Suppressor macrophage treated with lipopolysaccharide for 4 hours (primary cell): ENCODE measurements around the gene PKHD1.

Experiments used
- DNase-seq: peaks from one replicate; pipeline ENCODE4 v3.0.0-alpha.2; 2020

Gene PKHD1, protein sequence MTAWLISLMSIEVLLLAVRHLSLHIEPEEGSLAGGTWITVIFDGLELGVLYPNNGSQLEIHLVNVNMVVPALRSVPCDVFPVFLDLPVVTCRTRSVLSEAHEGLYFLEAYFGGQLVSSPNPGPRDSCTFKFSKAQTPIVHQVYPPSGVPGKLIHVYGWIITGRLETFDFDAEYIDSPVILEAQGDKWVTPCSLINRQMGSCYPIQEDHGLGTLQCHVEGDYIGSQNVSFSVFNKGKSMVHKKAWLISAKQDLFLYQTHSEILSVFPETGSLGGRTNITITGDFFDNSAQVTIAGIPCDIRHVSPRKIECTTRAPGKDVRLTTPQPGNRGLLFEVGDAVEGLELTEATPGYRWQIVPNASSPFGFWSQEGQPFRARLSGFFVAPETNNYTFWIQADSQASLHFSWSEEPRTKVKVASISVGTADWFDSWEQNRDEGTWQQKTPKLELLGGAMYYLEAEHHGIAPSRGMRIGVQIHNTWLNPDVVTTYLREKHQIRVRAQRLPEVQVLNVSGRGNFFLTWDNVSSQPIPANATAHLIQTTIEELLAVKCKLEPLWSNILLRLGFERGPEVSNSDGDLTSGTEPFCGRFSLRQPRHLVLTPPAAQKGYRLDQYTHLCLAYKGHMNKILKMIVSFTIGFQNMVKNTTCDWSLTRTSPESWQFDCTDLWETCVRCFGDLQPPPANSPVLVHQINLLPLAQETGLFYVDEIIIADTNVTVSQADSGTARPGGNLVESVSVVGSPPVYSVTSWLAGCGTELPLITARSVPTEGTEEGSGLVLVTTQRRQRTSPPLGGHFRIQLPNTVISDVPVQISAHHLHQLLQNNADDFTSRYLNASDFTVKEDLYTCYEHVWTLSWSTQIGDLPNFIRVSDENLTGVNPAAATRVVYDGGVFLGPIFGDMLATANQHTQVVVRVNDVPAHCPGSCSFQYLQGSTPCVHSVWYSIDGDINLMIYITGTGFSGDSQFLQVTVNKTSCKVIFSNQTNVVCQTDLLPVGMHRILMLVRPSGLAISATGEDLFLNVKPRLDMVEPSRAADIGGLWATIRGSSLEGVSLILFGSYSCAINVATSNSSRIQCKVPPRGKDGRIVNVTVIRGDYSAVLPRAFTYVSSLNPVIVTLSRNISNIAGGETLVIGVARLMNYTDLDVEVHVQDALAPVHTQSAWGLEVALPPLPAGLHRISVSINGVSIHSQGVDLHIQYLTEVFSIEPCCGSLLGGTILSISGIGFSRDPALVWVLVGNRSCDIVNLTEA (N-terminal part only)

DNA sequence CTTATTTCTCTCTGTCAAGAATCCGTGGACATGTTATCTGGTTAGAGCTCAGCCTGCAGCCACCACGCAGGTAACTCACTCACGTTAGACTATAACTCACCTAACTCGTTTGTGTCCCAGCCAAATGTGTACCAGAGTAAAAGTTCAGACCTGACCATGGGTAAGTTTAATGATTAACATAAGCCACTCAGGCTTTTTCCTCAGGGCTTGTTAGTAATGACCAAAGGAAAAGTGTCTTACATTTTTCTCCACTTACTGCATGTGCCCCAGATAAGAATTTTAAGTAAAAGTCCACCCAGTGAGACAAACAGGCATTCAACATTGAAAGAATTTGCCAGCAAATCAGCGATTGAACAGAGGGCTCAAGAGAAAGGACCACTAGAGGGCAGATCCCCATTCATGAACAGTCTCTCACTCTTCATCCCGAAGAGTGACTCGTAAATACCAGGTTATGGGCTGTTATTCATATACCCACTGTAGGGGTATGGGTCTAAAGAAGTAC is at the start of gene PKHD1:
TSS of gene PKHD1 (minus strand) at position 116 of the 502 bp plus-strand sequence. CDS start 2,680 bp downstream, outside the sequence.
- no peak for DNase-seq

DNA sequence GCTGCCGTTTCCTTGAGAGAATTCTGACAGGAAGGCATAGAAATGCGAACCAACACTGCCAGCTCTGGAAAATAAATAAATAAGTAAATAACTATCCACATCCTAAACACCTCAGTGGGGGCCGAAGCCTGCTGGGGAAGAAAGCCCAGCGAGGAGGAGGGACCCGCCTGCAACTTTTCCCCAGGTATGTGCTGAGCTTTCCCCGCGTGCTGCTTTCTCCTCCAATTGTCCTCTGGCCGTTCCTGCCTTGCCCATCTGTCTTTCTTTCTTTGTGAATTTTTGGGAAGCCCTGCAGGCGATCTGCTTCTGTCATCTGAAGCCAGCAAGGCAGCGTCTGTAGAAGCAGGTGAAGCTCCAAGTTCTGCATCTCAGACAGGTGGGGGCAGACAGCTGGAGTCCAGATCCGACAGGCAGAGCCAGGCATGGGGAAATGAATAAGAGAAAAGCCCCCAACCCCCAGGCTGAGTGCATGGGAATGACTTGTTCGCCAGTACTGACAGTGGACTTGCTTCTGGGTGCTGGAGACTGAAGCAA is 49.6 kb upstream of the PKHD1 start:
- no peak for DNase-seq

DNA sequence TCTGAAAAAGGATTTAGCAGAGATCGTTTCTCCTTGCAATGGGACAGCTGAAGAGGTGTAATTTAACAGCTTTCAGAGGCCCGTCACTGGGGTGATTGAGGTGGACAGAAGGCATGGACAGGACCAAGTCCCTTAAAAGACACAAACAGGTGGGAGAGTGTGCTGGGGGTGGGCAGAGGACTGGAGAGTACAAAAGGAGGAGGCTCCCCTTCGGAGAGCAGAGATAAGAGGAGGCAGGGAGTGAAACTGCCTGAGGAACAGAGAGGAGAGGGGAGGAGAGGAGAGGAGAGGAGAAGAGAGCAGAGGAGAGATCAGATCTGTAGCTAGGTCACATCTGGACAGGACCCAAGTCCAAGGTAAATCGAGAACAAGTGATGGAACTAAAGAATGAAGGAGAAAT is 48.6 kb upstream of the PKHD1 start:
- no peak for DNase-seq

DNA sequence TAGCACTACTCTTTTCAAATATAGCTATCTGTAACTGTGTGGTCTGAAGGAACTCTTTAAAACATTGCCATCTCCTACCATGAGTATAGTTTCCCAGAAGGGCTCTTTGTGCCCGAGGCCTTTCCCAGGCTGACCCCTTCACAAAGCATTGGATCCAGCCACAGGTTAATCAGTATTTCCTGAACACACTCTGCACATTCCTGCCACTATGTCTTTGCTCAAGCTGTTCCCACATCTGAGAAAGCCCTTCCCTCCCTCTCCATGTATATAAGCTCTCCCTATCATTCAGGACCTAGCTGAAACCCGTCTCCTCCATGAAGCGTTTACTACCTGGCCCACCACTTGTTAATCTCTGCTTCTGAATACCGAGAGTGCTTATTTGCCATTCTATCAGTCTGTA is 47.8 kb upstream of the PKHD1 start:
- no peak for DNase-seq

DNA sequence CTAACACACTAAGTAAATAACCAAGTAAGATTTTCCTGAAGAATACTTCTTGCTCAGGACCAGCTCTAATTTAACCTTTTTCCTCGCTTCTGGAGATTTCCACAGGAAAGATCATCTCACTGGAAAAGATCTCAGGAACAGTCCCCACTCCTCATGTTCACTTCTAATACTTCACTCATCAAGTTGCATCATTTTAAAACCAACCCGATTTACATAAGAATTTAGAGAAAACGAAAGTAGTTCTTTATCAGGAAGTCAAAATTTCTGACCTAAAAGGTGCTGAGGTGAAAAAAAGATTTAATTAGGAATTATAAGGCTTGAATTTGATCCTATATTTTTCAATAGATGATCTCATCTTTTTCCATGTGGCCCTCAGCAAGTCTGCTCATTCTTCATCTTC is 46.6 kb upstream of the PKHD1 start:
- no peak for DNase-seq

DNA sequence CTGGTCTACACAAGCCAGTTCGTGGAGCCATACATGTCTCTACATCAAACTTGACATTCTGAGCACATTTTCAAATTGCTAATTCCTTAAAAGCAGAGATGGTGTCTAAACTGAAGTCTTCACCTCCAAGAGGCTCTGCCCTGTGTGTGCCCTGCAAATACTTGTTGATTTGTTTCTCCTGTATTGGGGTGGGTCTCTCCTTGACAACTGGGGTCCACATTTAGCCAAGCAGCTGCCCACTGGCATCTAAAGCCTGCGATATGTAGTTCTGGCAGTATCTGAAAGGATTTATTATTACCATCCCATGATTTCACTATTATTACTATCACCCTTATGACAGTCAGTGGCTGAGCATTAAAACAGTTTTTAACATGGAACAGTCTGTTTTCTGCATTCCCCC is 45.9 kb upstream of the PKHD1 start:
- DNase-seq = no peak

DNA sequence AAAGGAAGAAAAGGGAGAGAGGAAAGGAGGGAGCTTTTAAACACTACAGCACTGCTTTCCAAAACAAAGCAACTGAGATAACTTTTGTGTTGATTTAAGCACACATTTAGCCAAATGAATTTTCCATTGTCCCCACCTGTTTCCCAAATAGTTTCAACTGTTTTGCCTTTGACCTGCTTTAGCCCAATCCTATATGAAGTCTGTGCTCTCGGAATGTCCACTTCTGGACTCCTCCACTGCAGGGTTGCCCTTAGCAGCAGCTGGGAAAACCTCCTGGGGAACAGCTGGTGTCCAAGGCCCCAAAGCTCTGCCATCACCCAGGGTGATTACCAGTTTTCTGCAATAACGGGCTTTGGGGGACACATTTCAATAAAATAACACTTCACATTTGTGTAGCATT is 44.9 kb upstream of the PKHD1 start:
- DNase-seq = no peak

DNA sequence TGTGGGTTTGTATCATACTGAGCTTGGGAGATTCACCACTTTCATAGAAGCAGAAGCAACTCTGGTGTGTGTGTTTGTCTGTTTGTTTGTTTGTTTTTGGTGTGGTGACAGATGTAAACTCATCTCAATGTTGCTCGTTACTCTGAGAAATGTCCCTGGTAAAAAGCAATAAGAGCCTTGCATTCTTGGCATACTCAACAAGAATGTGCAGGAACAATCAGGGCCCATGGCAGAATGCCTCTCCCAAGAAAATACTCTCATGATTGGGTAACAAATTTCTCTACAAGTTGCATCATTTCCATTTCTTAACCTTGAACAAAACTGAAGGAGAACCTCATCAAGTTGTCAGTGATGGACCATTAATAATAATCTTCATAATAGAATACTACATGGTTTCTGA is 43.0 kb upstream of the PKHD1 start:
- DNase-seq = no peak

DNA sequence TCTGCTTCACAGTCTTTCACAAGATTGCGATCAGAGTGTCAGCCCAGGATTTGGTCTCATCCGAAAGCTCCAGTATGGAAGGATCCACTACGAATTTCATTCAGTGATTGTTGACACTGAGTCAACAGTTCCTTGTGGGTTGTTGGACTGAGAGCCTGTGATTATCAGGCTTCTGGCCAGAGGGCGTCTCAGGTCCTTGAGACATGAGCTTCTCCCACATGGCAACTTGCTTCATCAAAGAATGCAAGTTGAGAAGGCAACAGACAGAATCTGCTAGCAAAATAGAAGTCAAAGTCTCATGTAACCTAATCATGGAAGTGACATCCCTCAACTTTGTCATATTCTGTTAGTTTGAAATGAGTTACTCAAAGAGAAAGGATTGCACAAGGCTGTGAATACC is 40.5 kb upstream of the PKHD1 start:
- no peak for DNase-seq

DNA sequence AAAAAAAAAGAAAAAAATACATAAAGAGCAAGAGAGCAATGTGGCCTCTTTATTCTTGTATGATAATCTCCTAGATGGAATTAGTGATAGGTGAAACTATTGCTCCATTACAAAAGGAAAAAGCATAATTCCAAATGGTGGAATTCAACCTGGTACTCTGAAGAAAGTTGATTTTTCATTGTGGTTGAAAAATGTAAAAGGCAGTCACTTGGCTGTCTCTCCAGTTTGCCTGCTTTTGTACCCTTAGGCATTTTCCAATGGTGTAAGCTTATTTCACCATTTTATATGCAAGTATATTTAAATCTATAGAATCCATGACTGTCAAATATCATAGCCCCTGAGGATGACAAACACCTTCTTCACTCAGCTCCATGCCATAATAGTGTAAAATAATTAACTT is 38.8 kb upstream of the PKHD1 start:
- no peak for DNase-seq

DNA sequence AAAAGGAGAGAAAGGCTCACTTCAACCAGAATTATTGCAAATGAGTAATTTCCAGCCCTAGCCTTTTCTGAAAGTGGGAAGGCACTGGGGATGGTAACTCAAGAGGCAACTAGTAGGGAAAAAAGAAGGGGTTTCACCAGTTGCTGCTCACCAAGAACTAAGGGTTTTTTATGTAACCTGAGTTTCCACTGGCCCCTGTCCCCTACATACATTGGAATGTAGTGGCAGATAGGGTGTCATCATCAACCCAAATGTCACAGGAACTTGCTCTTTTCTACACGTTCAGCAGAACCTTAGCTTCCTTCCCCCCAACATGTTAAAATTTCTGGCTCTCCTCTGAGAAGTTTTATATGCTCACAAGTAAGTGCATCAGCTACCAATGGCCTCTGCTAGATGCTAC is 38.2 kb upstream of the PKHD1 start:
- DNase-seq = no peak

DNA sequence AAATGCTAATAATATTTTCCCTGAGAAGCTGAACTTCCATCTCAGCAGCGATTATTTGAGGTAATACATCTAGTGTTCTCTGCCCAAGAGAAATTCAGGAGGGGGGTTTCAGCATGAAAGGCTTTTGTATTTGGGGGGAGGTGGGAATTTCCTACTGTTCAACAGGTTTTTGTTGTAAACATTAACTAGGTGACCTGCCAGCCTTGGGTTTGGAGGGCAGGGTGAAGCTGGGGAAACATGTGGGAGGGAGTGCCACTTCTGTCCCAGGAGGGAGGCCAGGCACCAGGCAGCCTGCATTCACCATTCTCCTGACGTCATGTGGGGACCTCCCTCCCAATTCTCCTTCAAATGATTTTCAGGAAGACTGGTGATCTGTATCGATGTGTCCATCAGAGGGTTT is 37.7 kb upstream of the PKHD1 start:
- no peak for DNase-seq

DNA sequence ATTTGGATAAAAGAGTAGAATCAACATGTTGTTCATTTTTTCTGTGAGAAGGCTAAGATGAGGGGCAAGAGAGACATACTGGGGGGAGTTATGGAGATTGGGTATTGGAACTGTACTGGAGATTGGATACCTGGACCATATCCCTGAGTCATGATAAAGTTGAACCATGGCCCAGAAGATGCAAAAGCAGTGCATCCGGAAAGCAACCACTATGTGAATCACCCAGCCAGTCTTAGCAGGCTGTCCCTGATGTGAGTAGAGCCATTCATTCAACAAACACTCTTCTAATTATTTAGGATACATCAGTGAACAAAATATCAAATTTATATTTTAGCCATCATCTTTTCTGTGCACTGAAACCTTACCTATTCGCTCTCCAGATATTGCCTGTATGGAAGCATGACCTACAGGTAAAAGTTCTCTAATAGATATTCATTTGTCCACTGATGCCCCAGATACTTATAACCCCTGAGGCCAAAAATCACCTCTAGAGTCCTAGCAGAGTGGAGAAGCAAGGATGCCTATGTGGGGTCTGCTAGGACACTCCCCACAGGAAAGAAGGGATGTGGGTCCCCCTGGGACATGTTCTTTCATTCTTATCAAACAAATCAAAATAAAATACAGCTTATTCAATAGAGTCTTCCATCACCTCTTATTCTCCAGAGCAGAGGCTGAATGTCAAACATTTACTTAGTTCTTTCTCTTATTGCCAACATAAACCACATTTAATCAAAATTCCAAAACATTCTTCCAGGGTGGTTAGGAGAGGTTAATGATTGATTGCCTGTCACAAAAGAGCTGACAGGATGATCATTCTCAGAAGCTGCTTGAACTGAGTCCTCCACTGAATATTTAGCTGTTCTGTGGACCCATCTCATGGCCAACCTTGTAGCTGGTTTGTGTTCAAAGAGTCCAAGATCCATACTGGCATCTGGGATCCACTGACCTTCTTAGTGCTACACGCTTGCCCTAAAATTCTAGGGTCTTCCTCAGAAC is 37.0 kb upstream of the PKHD1 start:
- no peak for DNase-seq

DNA sequence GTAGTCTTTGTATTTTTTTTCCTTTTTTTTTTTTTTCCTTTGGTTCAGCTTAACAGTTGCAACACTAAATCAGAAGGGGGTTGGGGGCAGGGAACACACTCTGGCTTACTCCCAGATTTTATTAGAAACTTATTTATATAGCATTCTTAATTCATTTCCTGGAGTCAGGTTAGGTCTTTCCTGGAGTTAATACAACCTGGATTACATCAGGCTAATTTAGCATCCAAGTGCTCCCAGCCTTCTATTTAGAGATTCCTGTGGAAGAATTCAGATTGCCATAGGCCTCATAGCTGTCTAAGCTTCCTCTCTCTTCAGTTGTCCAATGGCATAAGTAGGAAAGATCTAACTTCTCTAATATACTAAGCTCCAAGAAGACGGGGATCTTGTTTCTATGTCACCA is 35.8 kb upstream of the PKHD1 start:
- DNase-seq = no peak

DNA sequence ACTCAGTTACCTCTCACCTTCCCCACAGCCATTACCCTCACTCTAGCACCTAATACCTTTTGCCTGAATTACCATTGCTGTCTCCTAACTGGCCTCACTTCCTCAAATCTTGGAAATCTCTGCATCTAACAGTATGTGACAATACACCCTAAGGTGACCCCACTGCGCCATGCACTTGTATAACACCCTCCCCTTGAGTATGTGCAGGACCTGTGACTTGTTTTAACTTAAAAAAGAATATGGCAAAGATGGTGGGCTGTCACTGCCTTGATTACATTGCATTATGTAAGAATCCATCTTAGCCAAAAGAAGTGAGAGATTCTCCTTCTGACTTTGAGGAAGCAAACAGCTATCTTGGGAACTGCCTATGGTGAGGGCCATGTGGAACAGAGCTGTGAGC is 29.9 kb upstream of the PKHD1 start:
- no peak for DNase-seq

DNA sequence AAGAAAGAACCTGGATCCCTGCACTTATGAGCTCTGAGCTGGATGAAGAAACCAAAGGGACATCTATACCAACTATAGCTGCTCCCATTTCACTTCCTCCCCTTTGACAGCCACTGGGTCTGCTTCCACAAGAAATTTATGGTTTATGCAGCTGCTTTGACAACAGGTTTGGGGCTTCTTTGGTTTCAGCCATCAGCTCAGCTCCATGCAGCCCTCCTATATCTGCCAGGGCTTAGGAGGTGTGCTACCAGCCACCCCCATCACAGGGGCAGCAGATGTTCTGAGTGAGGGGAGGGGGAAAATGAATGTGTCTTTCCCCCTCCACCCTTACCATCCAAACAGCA is 29.2 kb upstream of the PKHD1 start:
- DNase-seq = no peak

DNA sequence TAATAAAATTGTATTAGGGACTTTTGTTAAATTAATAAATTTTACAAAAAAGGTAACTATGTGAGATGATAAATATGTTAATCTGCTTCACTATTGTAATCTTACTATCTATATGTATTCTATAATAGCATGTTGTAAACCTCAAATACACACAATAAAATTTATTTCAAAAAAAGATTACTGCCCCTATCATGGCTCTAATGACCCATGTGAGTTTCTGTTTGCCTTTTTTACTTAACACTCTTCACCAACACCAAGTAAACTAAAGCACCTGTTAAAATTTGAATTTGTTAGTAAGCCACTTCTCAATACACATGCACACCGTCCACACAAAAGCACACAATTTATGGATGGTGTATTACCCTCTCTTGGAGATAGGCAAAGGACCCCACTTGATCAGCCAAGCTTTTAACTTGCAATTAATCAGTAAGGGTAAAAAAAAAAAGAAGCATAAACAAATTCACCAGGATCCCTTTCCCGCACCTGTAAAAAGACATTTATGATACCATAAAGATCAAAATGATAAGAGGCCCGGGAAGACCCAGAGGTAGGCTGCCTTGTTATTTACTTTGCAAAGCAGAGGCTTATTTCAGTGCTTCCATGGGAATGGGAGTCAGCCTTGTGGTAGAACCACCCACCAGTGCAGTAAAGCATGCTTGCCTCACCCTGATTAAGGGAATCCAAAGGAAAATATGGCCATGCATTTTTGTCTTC is 28.6 kb upstream of the PKHD1 start:
- no peak for DNase-seq

DNA sequence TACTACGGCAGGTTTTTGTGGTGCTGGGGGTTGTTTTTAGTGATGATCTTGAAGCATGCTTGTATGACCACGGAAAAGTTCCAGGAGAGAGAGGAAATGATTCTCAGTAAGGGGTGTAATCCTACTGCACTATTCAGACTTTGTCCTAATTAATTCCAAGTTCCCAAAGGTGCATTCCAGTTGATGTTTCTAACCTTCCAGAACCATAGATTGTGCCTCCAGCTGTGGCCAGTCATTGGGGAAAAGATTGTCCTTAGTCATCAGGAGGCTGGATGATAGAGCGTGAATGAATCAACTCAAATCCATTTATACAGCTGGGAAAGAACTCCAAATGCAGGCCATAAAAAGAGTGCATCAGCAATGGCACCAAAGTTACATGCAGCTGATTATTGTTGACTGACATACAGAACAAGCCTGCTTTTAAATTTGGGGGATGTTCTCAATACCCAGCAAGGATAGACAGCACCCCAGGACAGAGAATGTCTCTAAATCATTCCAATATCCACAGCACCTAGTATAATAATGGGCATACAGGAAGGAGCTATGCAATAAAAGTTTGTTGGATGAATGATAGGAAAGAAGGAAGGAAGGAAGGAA is 27.8 kb upstream of the PKHD1 start:
- no peak for DNase-seq

DNA sequence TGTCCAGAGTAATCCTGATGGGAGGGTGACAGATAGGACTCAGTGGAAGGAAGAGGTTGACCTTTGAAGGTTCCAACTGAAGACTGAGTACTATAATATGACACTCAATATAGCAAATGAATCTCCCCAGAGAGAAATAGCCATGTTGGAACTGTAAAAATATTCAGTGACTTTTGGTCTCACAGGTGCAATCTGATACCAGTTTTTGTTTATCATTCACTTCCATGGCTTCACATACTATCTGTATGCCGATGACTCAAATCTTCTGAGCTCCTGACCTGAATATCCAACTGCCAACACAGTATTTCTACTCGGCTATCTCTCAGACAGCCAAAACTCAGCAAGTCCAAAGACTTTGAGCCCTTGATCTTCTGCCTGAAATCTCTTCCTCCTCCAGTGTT is 21.8 kb upstream of the PKHD1 start:
- no peak for DNase-seq

DNA sequence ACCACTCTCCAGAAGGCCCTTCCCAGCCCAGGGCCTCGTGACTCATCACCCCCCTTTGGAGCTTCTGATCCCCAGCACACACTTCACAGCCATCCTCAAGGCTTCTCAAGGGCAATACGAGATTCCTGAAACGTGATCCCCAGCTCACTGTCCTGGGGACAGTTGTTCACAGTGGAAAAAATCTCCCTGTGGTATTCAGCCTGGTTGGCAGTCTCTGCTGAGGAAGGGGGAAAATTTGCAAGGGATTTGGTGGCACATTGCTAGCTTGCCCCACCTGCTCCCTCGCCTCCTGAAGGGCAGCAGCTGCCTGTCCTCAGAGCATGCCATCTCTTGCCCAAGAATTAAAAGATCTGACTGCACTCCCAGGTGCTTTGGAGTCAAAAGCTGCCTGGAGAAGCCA is 20.7 kb upstream of the PKHD1 start:
- no peak for DNase-seq

DNA sequence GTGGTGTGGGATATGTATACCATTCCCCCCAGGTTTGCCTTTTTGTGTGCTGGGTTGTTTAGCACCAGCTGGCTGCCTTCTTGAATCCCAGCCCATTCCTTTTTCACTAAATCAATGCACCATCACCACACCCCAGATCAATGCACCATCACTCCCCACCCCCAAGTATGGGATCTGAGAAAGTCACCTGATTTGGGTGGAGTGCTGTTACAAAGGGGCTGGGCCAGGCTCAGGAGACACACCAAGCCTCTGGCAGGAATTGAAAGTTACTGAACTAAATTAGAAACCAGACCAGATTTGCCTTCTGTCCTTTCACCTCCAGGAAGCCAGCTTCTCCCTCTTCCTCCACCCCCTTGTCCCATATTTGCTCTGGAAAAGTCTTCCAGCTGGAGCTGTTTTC is 19.6 kb upstream of the PKHD1 start:
- DNase-seq = no peak
